Astrocyte (in vitro differentiated cells and primary cell): ENCODE measurements around the gene CACNA1B. TPM values are rescaled to one million over a fixed set of nuclear protein-coding genes. Genes with fewer than 3 reads are reported as not detected.

ENCODE experiments used
- DNase-seq: peaks from one replicate; pipeline ENCODE4 v3.0.0-alpha.2; 2010; ENCODE audit warnings: low read depth
- FAIRE-seq: peaks from 2 replicates; lab custom pipeline; 2011; peaks lifted over from hg19 to GRCh38; lab: Jason Lieb, UNC
- H2AFZ ChIP-seq: 2 replicates; pipeline ENCODE4 v1.6.0; 2012; ENCODE audit warnings: low read depth, low read length, inconsistent platforms
- H3K27ac ChIP-seq: 2 replicates; pipeline ENCODE4 v1.5.1; 2011; ENCODE audit warnings: low read depth, low read length, inconsistent platforms
- H3K27me3 ChIP-seq: 2 replicates; pipeline ENCODE4 v1.6.0; 2011; ENCODE audit warnings: low read length, inconsistent platforms; ENCODE audit not compliant: insufficient read depth
- H3K36me3 ChIP-seq: 2 replicates; pipeline ENCODE4 v1.5.1; 2011; ENCODE audit warnings: low read length, inconsistent platforms; ENCODE audit not compliant: insufficient read depth
- H3K4me1 ChIP-seq: 2 replicates; pipeline ENCODE4 v1.5.1; 2011; ENCODE audit warnings: low read length, inconsistent platforms; ENCODE audit not compliant: insufficient read depth
- H3K4me2 ChIP-seq: 2 replicates; pipeline ENCODE4 v1.6.0; 2012; ENCODE audit warnings: low read length, inconsistent platforms
- H3K4me3 ChIP-seq: 2 replicates; pipeline ENCODE4 v1.5.1; 2011; ENCODE audit warnings: low read depth, mild to moderate bottlenecking, low read length, inconsistent platforms; ENCODE audit not compliant: insufficient read depth
- H3K79me2 ChIP-seq: 2 replicates; pipeline ENCODE4 v1.6.0; 2012; ENCODE audit warnings: mild to moderate bottlenecking, low read length, inconsistent platforms; ENCODE audit not compliant: insufficient read depth
- H3K9ac ChIP-seq: 2 replicates; pipeline ENCODE4 v1.6.0; 2012; ENCODE audit warnings: mild to moderate bottlenecking, low read length, inconsistent platforms
- H3K9me3 ChIP-seq: 2 replicates; pipeline ENCODE4 v1.5.1; 2012; ENCODE audit warnings: low read depth, mild to moderate bottlenecking, low read length, inconsistent platforms; ENCODE audit not compliant: insufficient read depth
- H4K20me1 ChIP-seq: 2 replicates; pipeline ENCODE4 v1.6.0; 2012; ENCODE audit warnings: low read length, inconsistent platforms; ENCODE audit not compliant: insufficient read depth
- H3K27ac Mint-ChIP-seq: one replicate; pipeline ENCODE4 v1.8.0; 2021; ENCODE audit warnings: mild to moderate bottlenecking, mixed read lengths; ENCODE audit not compliant: unreplicated experiment
- H3K27me3 Mint-ChIP-seq: one replicate; pipeline ENCODE4 v1.8.0; 2021; ENCODE audit warnings: low read depth, mixed read lengths; ENCODE audit not compliant: unreplicated experiment
- H3K36me3 Mint-ChIP-seq: one replicate; pipeline ENCODE4 v1.8.0; 2021; ENCODE audit warnings: low read depth, mixed read lengths; ENCODE audit not compliant: unreplicated experiment
- H3K4me1 Mint-ChIP-seq: one replicate; pipeline ENCODE4 v1.8.0; 2021; ENCODE audit warnings: low read depth, mixed read lengths; ENCODE audit not compliant: unreplicated experiment
- H3K4me3 Mint-ChIP-seq: one replicate; pipeline ENCODE4 v1.8.0; 2021; ENCODE audit warnings: mild to moderate bottlenecking, moderate library complexity, mixed read lengths; ENCODE audit not compliant: unreplicated experiment
- H3K9me3 Mint-ChIP-seq: one replicate; pipeline ENCODE4 v1.8.0; 2021; ENCODE audit warnings: mild to moderate bottlenecking, mixed read lengths; ENCODE audit not compliant: unreplicated experiment
- EZH2 ChIP-seq: IDR thresholded peaks from 2 replicates; pipeline ENCODE4 v1.6.1; 2012; ENCODE audit warnings: mild to moderate bottlenecking, low read length, inconsistent platforms; ENCODE audit not compliant: insufficient read depth
- total RNA-seq: library from RNA; stranded (reverse); gene quantifications from 2 replicates; pipeline ENCODE4 v1.2.1, GENCODE V29; 2021
- TF ChIP-seq, protein P1 (sequence below): IDR thresholded peaks from 2 replicates; pipeline ENCODE4 v1.5.1; 2011; ENCODE audit warnings: low read depth, mild to moderate bottlenecking, inconsistent platforms, low read length, moderate library complexity; ENCODE audit not compliant: insufficient read depth

CACNA1B gene
- total RNA-seq, 1 donor from 2014 or later = 3.1 TPM

GRCh38 chr9:138120511-138121437 lies 243.2 kb downstream of the CACNA1B start:
- no peaks in the 10 kb centered on the region for H3K4me1 ChIP-seq
- no peak overlapping the region for H3K9ac ChIP-seq
- DNase-seq (no peak), FAIRE-seq (no peak)
- Mint-ChIP-seq H3K27ac (no peak overlapping the region), H3K4me1 (no peaks in the 10 kb centered on the region), H3K9me3 (peaks cover 11% of the 10 kb centered on the region), H3K36me3 (peaks cover 2% of the 10 kb centered on the region), H3K4me3 (no peak overlapping the region), H3K27me3 (peaks cover 10% of the 10 kb centered on the region)
- H3K9me3 ChIP-seq = peaks cover 9% of the 10 kb centered on the region
- H3K4me3 ChIP-seq = no peak overlapping the region
- no peaks in the 10 kb centered on the region for H3K27me3 ChIP-seq
- no peak for TF ChIP-seq EZH2
- TF ChIP-seq, protein P1, sequence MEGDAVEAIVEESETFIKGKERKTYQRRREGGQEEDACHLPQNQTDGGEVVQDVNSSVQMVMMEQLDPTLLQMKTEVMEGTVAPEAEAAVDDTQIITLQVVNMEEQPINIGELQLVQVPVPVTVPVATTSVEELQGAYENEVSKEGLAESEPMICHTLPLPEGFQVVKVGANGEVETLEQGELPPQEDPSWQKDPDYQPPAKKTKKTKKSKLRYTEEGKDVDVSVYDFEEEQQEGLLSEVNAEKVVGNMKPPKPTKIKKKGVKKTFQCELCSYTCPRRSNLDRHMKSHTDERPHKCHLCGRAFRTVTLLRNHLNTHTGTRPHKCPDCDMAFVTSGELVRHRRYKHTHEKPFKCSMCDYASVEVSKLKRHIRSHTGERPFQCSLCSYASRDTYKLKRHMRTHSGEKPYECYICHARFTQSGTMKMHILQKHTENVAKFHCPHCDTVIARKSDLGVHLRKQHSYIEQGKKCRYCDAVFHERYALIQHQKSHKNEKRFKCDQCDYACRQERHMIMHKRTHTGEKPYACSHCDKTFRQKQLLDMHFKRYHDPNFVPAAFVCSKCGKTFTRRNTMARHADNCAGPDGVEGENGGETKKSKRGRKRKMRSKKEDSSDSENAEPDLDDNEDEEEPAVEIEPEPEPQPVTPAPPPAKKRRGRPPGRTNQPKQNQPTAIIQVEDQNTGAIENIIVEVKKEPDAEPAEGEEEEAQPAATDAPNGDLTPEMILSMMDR = no peak
- no peaks in the 10 kb centered on the region for H4K20me1 ChIP-seq
- H3K36me3 ChIP-seq = no peaks in the 10 kb centered on the region
- H3K27ac ChIP-seq = no peak overlapping the region
- H2AFZ ChIP-seq = no peak overlapping the region
- H3K4me2 ChIP-seq = no peak overlapping the region
- H3K79me2 ChIP-seq = no peaks in the 10 kb centered on the region

GRCh38 chr9:138121438-138122050 lies 244.0 kb downstream of the CACNA1B start:
- H3K27me3 ChIP-seq = no peaks in the 10 kb centered on the region
- H3K36me3 ChIP-seq = no peaks in the 10 kb centered on the region
- H3K9ac ChIP-seq = no peak overlapping the region
- Mint-ChIP-seq H3K4me1 (no peaks in the 10 kb centered on the region), H3K4me3 (no peak overlapping the region), H3K27ac (no peak overlapping the region), H3K27me3 (peaks cover 6% of the 10 kb centered on the region), H3K36me3 (peaks cover 2% of the 10 kb centered on the region), H3K9me3 (peaks cover 11% of the 10 kb centered on the region)
- H3K9me3 ChIP-seq = peaks cover 9% of the 10 kb centered on the region
- DNase-seq (no peak), FAIRE-seq (no peak)
- H3K4me3 ChIP-seq = no peak overlapping the region
- H3K27ac ChIP-seq = no peak overlapping the region
- H3K4me2 ChIP-seq = no peak overlapping the region
- H3K79me2 ChIP-seq = no peaks in the 10 kb centered on the region
- H4K20me1 ChIP-seq = no peaks in the 10 kb centered on the region
- no peaks in the 10 kb centered on the region for H3K4me1 ChIP-seq
- no peak overlapping the region for H2AFZ ChIP-seq
- TF ChIP-seq, protein P1 = no peak
